HFFc6 (cell line): ENCODE results near the gene AATK. TPM values are rescaled to one million over a fixed set of nuclear protein-coding genes. Genes with fewer than 3 reads are reported as not detected.

Source experiments
- DNase-seq: peaks from one replicate; pipeline ENCODE4 v3.0.0-alpha.2; 2018
- H3K27ac Mint-ChIP-seq: 2 replicates; pipeline ENCODE4 v1.8.0; 2020; ENCODE audit warnings: mild to moderate bottlenecking, mixed read lengths
- H3K27me3 Mint-ChIP-seq: 2 replicates; pipeline ENCODE4 v1.8.0; 2021; ENCODE audit warnings: mild to moderate bottlenecking, moderate library complexity, mixed read lengths; ENCODE audit not compliant: insufficient read depth
- H3K36me3 Mint-ChIP-seq: 2 replicates; pipeline ENCODE4 v1.8.0; 2021; ENCODE audit warnings: low read depth, mixed read lengths
- H3K4me1 Mint-ChIP-seq: 2 replicates; pipeline ENCODE4 v1.8.0; 2020; ENCODE audit warnings: low read depth, mixed read lengths
- H3K4me3 Mint-ChIP-seq: 2 replicates; pipeline ENCODE4 v1.8.0; 2020; ENCODE audit warnings: mild to moderate bottlenecking, moderate library complexity, mixed read lengths
- H3K9me3 Mint-ChIP-seq: 2 replicates; pipeline ENCODE4 v1.8.0; 2020; ENCODE audit warnings: mild to moderate bottlenecking, mixed read lengths
- CTCF ChIP-seq: fragments of 200-600 bp; sonication (generic); IDR thresholded peaks from 2 replicates; pipeline ENCODE4 v1.5.0; 2021; ENCODE audit warnings: antibody characterized with exemption, mild to moderate bottlenecking
- total RNA-seq, 6 experiments: library from RNA; stranded (reverse); fragmentation: NEBNext Ultra II Directional; extraction: Animal tissue kit (Norgen Biotek cat#: 25700); gene quantifications; 2 replicates in 1 of 6; 3 replicates in 5 of 6; pipeline ENCODE4 v1.2.3, GENCODE V29; 2021

Gene AATK
- total RNA-seq, 6 experiments from 2014 or later = 0.15 to 0.59 (median 0.38) TPM

DNA sequence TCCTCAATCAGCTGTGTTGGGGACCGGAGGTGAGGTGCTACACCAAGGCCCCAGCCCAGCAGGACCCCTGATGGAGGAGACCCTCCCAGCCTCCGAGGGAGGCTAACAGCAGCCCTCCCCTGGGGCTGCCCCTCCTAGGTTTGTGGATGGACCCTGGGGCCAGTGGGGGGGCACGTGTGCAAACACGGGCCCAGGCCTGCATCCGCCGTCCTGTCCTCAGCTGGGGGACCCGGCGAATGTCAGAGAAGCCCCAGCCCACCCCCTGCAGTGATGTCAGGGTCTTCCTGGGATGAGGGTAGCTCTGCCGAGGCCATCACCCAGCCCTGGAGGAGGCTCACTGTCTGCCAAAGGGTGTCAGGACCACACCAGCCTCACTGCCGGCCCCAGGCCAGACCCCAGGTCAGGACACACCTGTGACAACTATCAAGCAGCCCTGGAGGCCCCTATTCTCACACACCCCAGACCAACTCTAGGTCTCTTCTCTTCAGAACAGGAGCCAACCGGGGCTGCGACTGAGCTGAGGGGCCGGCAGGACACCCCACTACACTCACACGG, 30.0 kb upstream of the AATK start:
- Mint-ChIP-seq H3K4me3 (no peak overlapping the region), H3K27ac (no peak overlapping the region), H3K36me3 (no peaks in the 10 kb centered on the region), H3K27me3 (no peaks in the 10 kb centered on the region), H3K9me3 (no peaks in the 10 kb centered on the region), H3K4me1 (no peaks in the 10 kb centered on the region)
- no peak for DNase-seq
- TF ChIP-seq CTCF = no peak

GRCh38 chr17:81194941-81195901, 29.2 kb upstream of the AATK start:
- Mint-ChIP-seq H3K27me3 (no peaks in the 10 kb centered on the region), H3K4me3 (no peak overlapping the region), H3K9me3 (no peaks in the 10 kb centered on the region), H3K27ac (no peak overlapping the region), H3K36me3 (no peaks in the 10 kb centered on the region), H3K4me1 (no peaks in the 10 kb centered on the region)
- no peak for DNase-seq
- TF ChIP-seq CTCF = no peak

GRCh38 chr17:81194225-81194760, 28.3 kb upstream of the AATK start:
- TF ChIP-seq CTCF = no peak
- Mint-ChIP-seq H3K9me3 (no peaks in the 10 kb centered on the region), H3K27me3 (no peaks in the 10 kb centered on the region), H3K36me3 (no peaks in the 10 kb centered on the region), H3K4me3 (no peak overlapping the region), H3K27ac (no peak overlapping the region), H3K4me1 (no peaks in the 10 kb centered on the region)
- no peak for DNase-seq

- Mint-ChIP-seq H3K9me3 (no peaks in the 10 kb centered on the region), H3K4me3 (no peak overlapping the region), H3K4me1 (no peaks in the 10 kb centered on the region), H3K27me3 (no peaks in the 10 kb centered on the region), H3K36me3 (no peaks in the 10 kb centered on the region), H3K27ac (no peak overlapping the region)
- no peak for TF ChIP-seq CTCF
- DNase-seq = no peak
Observed at GRCh38 chr17:81193470-81194224, 27.6 kb upstream of the AATK start.

- H3K4me3 Mint-ChIP-seq = no peak overlapping the region
- H3K9me3 Mint-ChIP-seq = no peaks in the 10 kb centered on the region
- no peaks in the 10 kb centered on the region for H3K36me3 Mint-ChIP-seq
- no peak for DNase-seq
- H3K4me1 Mint-ChIP-seq = no peaks in the 10 kb centered on the region
- no peak overlapping the region for H3K27ac Mint-ChIP-seq
- no peaks in the 10 kb centered on the region for H3K27me3 Mint-ChIP-seq
- no peak for TF ChIP-seq CTCF
Observed at GRCh38 chr17:81193051-81193410, 27.0 kb upstream of the AATK start.
